ENCODE measurements around the gene HMGCR.

- no peak for TF ChIP-seq CTCF (tag by site-specific recombination; IDR thresholded peaks at IDR 0.05)
- no peak for TF ChIP-seq YY1 (tag by site-specific recombination; IDR thresholded peaks at IDR 0.05)
These were observed 4.9 kb downstream of the HMGCR start for GRCh38 chr5:75341934-75342333.

All from HEK293 (cell line).